T-helper 2 cell treated with Interferon-gamma antibody and Interleukin-4, amounts not matched to agents 5 μg/mL and 100 μg/mL, for 36 hours (primary cell): Measurements from ENCODE around the gene FAM181A.
A peak's percentile ranks its signal among the peaks of the same experiment; 100 is the strongest.

Experiments used
- DNase-seq: peaks from one replicate; pipeline ENCODE4 v3.0.0; 2021; ENCODE audit warnings: low spot score
- H3K27ac Mint-ChIP-seq: one replicate; pipeline ENCODE4 v1.8.0; 2021; ENCODE audit warnings: mild to moderate bottlenecking, mixed read lengths
- H3K27me3 Mint-ChIP-seq: one replicate; pipeline ENCODE4 v1.8.0; 2021; ENCODE audit warnings: low read depth, mixed read lengths
- H3K36me3 Mint-ChIP-seq: one replicate; pipeline ENCODE4 v1.8.0; 2021; ENCODE audit warnings: low read depth, mixed read lengths
- H3K4me1 Mint-ChIP-seq: one replicate; pipeline ENCODE4 v1.8.0; 2021; ENCODE audit warnings: low read depth, mixed read lengths
- H3K4me3 Mint-ChIP-seq: one replicate; pipeline ENCODE4 v1.8.0; 2022; ENCODE audit warnings: mild to moderate bottlenecking, moderate library complexity, mixed read lengths
- H3K9me3 Mint-ChIP-seq: one replicate; pipeline ENCODE4 v1.8.0; 2021; ENCODE audit warnings: mixed read lengths

Gene FAM181A

GRCh38 chr14:93974833-93975232 lies 47.7 kb downstream of the FAM181A start:
- H3K9me3 Mint-ChIP-seq: peaks cover 19% of the 10 kb centered on the region
- no peaks in the 10 kb centered on the region for H3K27me3 Mint-ChIP-seq
- H3K27ac Mint-ChIP-seq: peak overlapping the region; percentile 100
- no peak for DNase-seq
- H3K36me3 Mint-ChIP-seq: peaks cover 41% of the 10 kb centered on the region
- H3K4me1 Mint-ChIP-seq: peaks cover 86% of the 10 kb centered on the region
- peak overlapping the region; percentile 89 for H3K4me3 Mint-ChIP-seq

- DNase-seq: peak; percentile 63
- H3K9me3 Mint-ChIP-seq: peaks cover 22% of the 10 kb centered on the region
- peaks cover 46% of the 10 kb centered on the region for H3K36me3 Mint-ChIP-seq
Measured at GRCh38 chr14:93975791-93976476, 48.8 kb downstream of the FAM181A start.

GRCh38 chr14:93976477-93977057 lies 49.4 kb downstream of the FAM181A start, which contains the start of gene ASB2:
TSS of gene ASB2 (minus strand) at chr14:93976570. CDS start at chr14:93964539, 12,031 bp downstream.
- DNase-seq: no peak
- H3K4me3 Mint-ChIP-seq: peak within 1 kb of the TSS; percentile 89
- no peaks in the 10 kb centered on the region for H3K27me3 Mint-ChIP-seq
- peaks cover 77% of the 10 kb centered on the region for H3K4me1 Mint-ChIP-seq
- peaks cover 46% of the 10 kb centered on the region for H3K36me3 Mint-ChIP-seq
- H3K9me3 Mint-ChIP-seq: peaks cover 22% of the 10 kb centered on the region
- H3K27ac Mint-ChIP-seq: peak within 1 kb of the TSS; percentile 100

More at GRCh38 chr14:93975791-93976476, 48.8 kb downstream of the FAM181A start:
- Mint-ChIP-seq H3K4me3 (peak overlapping the region; percentile 89), H3K27ac (peak overlapping the region; percentile 100), H3K27me3 (no peaks in the 10 kb centered on the region), H3K4me1 (peaks cover 83% of the 10 kb centered on the region)

- H3K9me3 Mint-ChIP-seq: peaks cover 22% of the 10 kb centered on the region
- H3K27ac Mint-ChIP-seq: peak overlapping the region; percentile 100
- peaks cover 74% of the 10 kb centered on the region for H3K4me1 Mint-ChIP-seq
- H3K4me3 Mint-ChIP-seq: peak overlapping the region; percentile 89
- H3K36me3 Mint-ChIP-seq: peaks cover 45% of the 10 kb centered on the region
- DNase-seq: no peak
- no peaks in the 10 kb centered on the region for H3K27me3 Mint-ChIP-seq
Measured at GRCh38 chr14:93977171-93977570, 50.0 kb downstream of the FAM181A start.

GRCh38 chr14:93977790-93978581 lies 50.8 kb downstream of the FAM181A start:
- peaks cover 66% of the 10 kb centered on the region for H3K4me1 Mint-ChIP-seq
- peaks cover 41% of the 10 kb centered on the region for H3K36me3 Mint-ChIP-seq
- H3K4me3 Mint-ChIP-seq: peak overlapping the region; percentile 89
- peak; percentile 84 for DNase-seq
- peaks cover 22% of the 10 kb centered on the region for H3K9me3 Mint-ChIP-seq
- no peaks in the 10 kb centered on the region for H3K27me3 Mint-ChIP-seq
- peak overlapping the region; percentile 100 for H3K27ac Mint-ChIP-seq

- Mint-ChIP-seq H3K4me3 (peak overlapping the region; percentile 89), H3K36me3 (peaks cover 38% of the 10 kb centered on the region), H3K27ac (peak overlapping the region; percentile 100), H3K9me3 (peaks cover 22% of the 10 kb centered on the region), H3K27me3 (no peaks in the 10 kb centered on the region), H3K4me1 (peaks cover 62% of the 10 kb centered on the region)
- no peak for DNase-seq
Measured at GRCh38 chr14:93978735-93979134, 51.6 kb downstream of the FAM181A start.
